ENCODE results near the gene STAM. TPM values are rescaled to one million over a fixed set of nuclear protein-coding genes. Genes with fewer than 3 reads are reported as not detected.
A peak's percentile ranks its signal among the peaks of the same experiment; 100 is the strongest.

Gene STAM
- total RNA-seq, 1 donor: 45.6 TPM

DNA sequence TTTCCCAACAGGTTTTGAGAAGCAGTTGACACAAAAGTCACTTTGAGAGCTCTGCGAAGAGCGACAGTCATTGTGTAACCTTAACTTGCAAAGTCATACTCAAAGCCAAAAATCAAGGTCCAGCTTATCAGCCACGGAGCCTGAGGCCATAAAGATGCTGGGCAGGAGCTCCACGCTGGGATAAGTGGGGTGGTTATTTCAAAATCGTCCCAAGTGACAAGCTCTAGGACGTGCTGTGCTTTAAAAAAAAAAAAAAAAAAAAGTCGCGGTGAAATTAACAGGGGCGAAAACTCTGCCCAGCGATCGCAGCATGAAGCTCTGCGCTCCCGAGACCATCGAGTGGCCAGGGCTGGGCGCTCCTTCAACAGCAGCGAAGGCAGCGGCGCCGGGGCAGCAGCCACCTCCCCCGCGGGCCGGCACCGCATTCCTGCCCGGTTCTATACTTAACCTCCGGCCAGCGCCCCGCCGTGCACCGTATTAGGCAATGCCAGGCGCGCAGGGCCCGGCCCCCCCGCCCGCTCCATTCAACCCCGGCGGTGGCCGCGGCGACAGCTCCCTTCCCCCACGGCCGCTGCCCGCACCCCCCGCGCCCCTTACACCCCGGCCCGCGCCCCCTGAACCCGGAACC, 27.4 kb upstream of the STAM start:
- Histone ChIP-seq H3K36me3 (ENCODE audit: insufficient read depth, low read length) (no peaks in the 10 kb centered on the region), H4K20me1 (ENCODE audit: insufficient read depth, low read length) (no peaks in the 10 kb centered on the region), H3K27ac (ENCODE audit: low read depth, low read length) (peak overlapping the region; percentile 48), H3K79me2 (ENCODE audit: insufficient read depth, low read length) (peaks cover 16% of the 10 kb centered on the region), H3K27me3 (ENCODE audit: insufficient read depth, low read length) (no peaks in the 10 kb centered on the region), H2AFZ (ENCODE audit: low read length) (peak overlapping the region; percentile 81), H3K4me2 (ENCODE audit: insufficient read depth, low read length) (peak overlapping the region; percentile 83), H3K9me3 (ENCODE audit: low read depth, low read length) (no peaks in the 10 kb centered on the region), H3K4me1 (ENCODE audit: insufficient read depth, low read length) (peaks cover 4% of the 10 kb centered on the region), H3K4me3 (ENCODE audit: insufficient read depth, low read length) (peak overlapping the region; percentile 74)
- no peak for DNase-seq (ENCODE audit: insufficient read length, low spot score, missing footprints)
- TF ChIP-seq, protein P1, sequence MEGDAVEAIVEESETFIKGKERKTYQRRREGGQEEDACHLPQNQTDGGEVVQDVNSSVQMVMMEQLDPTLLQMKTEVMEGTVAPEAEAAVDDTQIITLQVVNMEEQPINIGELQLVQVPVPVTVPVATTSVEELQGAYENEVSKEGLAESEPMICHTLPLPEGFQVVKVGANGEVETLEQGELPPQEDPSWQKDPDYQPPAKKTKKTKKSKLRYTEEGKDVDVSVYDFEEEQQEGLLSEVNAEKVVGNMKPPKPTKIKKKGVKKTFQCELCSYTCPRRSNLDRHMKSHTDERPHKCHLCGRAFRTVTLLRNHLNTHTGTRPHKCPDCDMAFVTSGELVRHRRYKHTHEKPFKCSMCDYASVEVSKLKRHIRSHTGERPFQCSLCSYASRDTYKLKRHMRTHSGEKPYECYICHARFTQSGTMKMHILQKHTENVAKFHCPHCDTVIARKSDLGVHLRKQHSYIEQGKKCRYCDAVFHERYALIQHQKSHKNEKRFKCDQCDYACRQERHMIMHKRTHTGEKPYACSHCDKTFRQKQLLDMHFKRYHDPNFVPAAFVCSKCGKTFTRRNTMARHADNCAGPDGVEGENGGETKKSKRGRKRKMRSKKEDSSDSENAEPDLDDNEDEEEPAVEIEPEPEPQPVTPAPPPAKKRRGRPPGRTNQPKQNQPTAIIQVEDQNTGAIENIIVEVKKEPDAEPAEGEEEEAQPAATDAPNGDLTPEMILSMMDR (IDR thresholded peaks at IDR 0.05; ENCODE audit: extremely low read depth, low read depth, low read length): no peak

DNA sequence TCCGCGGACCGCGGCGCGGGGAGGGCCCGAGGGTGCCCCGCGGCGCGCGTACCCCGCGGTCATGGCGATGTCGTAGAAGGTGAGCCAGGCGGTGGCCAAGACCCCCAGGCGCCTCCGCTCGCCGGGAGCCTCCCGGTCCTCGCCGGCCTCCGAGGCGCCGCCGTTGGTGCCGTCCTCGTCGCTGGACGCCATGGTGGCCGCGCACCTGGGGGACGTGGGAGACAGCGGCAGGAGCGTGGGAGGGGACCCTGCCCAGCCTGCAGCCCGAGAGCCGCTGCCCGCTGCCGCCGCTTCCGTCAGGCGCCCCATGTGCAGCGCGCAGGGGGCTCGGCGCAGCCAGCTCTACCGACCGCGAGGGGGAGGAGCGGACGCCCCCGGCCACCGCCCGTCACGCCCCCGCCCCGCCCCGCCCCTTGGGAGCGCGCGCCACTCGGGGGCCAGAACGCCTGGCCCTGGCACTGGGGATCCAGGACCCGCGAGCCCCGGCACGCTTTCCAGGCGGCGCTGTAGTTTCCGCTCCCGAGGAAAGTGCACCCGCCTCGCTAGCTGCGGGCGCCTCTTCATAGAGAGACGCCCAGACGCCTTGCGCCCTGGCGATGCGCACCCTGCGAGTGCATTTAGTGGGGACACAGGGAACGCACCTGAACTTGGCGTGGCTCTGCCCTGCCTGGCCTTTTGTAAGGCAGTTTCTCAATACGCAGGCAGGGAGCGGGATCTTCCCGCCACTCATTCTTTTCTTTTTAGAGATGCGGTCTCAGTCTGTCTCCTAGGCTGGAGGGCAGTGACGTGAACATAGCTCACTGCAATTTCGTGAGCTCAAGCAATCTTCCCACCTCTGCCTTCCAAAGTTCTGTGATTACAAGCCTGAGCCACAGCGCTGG, 26.7 kb upstream of the STAM start, which contains the start of gene HACD1:
HACD1 (minus strand) TSS at position 344 of the 881 bp plus-strand sequence; CDS start at position 309, 35 bp downstream.
- peak within 1 kb of the TSS; percentile 48 for H3K27ac ChIP-seq (ENCODE audit: low read depth, low read length)
- H3K36me3 ChIP-seq (ENCODE audit: insufficient read depth, low read length): no peaks in the 10 kb centered on the region
- TF ChIP-seq, protein P1 (IDR thresholded peaks at IDR 0.05; ENCODE audit: extremely low read depth, low read depth, low read length): no peak
- no peaks in the 10 kb centered on the region for H4K20me1 ChIP-seq (ENCODE audit: insufficient read depth, low read length)
- no peaks in the 10 kb centered on the region for H3K27me3 ChIP-seq (ENCODE audit: insufficient read depth, low read length)
- peaks cover 4% of the 10 kb centered on the region for H3K4me1 ChIP-seq (ENCODE audit: insufficient read depth, low read length)
- H3K4me3 ChIP-seq (ENCODE audit: insufficient read depth, low read length): peak within 1 kb of the TSS; percentile 74
- H3K4me2 ChIP-seq (ENCODE audit: insufficient read depth, low read length): peak within 1 kb of the TSS; percentile 83
- no peaks in the 10 kb centered on the region for H3K9me3 ChIP-seq (ENCODE audit: low read depth, low read length)
- peak within 1 kb of the TSS; percentile 90 for H2AFZ ChIP-seq (ENCODE audit: low read length)
- peak; percentile 92 for DNase-seq (ENCODE audit: insufficient read length, low spot score, missing footprints)
- H3K79me2 ChIP-seq (ENCODE audit: insufficient read depth, low read length): peaks cover 14% of the 10 kb centered on the region

DNA sequence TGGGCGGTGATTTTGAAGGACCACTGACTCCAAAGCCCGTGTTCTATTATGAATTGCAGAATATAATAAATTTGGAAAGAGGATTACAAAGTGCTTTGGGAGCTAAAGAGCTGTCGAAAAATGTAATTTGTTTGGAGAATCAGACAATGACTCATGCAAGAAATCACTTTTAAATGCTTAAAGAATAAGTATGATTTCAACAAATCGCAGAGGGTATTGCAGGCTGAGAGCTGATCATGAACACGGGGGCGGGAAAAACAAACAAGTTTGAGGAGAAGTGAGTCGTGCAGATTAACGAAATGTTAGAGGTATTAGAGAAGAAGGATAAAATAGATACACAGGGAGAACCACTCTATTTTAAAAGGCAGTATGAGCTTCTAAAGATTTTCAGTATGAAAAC, 21.9 kb upstream of the STAM start:
- Histone ChIP-seq H3K4me1 (ENCODE audit: insufficient read depth, low read length) (peaks cover 4% of the 10 kb centered on the region), H3K9me3 (ENCODE audit: low read depth, low read length) (no peaks in the 10 kb centered on the region), H3K4me2 (ENCODE audit: insufficient read depth, low read length) (peak overlapping the region; percentile 30), H3K36me3 (ENCODE audit: insufficient read depth, low read length) (no peaks in the 10 kb centered on the region), H3K27ac (ENCODE audit: low read depth, low read length) (no peak overlapping the region), H4K20me1 (ENCODE audit: insufficient read depth, low read length) (no peaks in the 10 kb centered on the region), H3K27me3 (ENCODE audit: insufficient read depth, low read length) (no peaks in the 10 kb centered on the region), H3K4me3 (ENCODE audit: insufficient read depth, low read length) (no peak overlapping the region), H3K79me2 (ENCODE audit: insufficient read depth, low read length) (no peaks in the 10 kb centered on the region), H2AFZ (ENCODE audit: low read length) (no peak overlapping the region)
- TF ChIP-seq, protein P1 (IDR thresholded peaks at IDR 0.05; ENCODE audit: extremely low read depth, low read depth, low read length): no peak
- peak; percentile 90 for DNase-seq (ENCODE audit: insufficient read length, low spot score, missing footprints)

DNA sequence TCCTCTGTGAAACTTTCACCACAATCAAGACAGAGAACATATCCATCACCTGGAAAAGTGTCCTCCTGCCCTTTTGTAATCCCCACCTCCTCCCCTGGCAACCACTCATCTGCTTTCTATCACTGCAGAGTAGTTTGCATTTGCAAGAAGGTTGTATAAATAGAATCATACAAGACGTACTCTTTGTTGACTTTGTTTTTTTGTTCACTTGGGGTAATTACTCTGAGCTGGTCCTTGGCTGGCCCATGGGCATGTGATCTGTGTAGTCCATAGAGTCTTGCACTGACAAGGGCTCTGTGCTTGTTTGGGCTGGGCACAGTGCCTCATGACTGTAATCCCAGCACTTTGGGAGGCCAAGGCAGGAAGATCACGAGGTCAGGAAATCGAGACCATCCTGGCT, 19.0 kb upstream of the STAM start:
- Histone ChIP-seq H3K4me1 (ENCODE audit: insufficient read depth, low read length) (no peaks in the 10 kb centered on the region), H4K20me1 (ENCODE audit: insufficient read depth, low read length) (no peaks in the 10 kb centered on the region), H2AFZ (ENCODE audit: low read length) (no peak overlapping the region), H3K36me3 (ENCODE audit: insufficient read depth, low read length) (no peaks in the 10 kb centered on the region), H3K79me2 (ENCODE audit: insufficient read depth, low read length) (no peaks in the 10 kb centered on the region), H3K4me2 (ENCODE audit: insufficient read depth, low read length) (no peak overlapping the region), H3K27ac (ENCODE audit: low read depth, low read length) (no peak overlapping the region), H3K9me3 (ENCODE audit: low read depth, low read length) (no peaks in the 10 kb centered on the region), H3K27me3 (ENCODE audit: insufficient read depth, low read length) (no peaks in the 10 kb centered on the region), H3K4me3 (ENCODE audit: insufficient read depth, low read length) (no peak overlapping the region)
- DNase-seq (ENCODE audit: insufficient read length, low spot score, missing footprints): peak; percentile 44
- TF ChIP-seq, protein P1 (IDR thresholded peaks at IDR 0.05; ENCODE audit: extremely low read depth, low read depth, low read length): no peak

Data from osteoblast (primary cell).